Keratinocyte (primary cell): Measurements from ENCODE around the gene PCSK2.

ENCODE experiments used
- CTCF ChIP-seq, 3 experiments: IDR thresholded peaks in 1 of 3; conservative IDR thresholded peaks in 1 of 3; optimal IDR thresholded peaks in 1 of 3; 2 replicates in 2 of 3; 3 replicates in 1 of 3; pipeline versions ENCODE3 to v1.5.1; 2011; ENCODE audit warnings: low read length in 3 of 3, mild to moderate bottlenecking in 3 of 3, moderate library complexity in 2 of 3, control low read depth in 1 of 3, inconsistent platforms in 1 of 3; ENCODE audit not compliant: insufficient read depth in 2 of 3; ENCODE audit errors: extremely low read depth in 1 of 3
- EZH2 ChIP-seq: IDR thresholded peaks from one replicate; pipeline ENCODE4 v1.6.1; 2012; ENCODE audit warnings: inconsistent platforms, mild to moderate bottlenecking, low read length, moderate library complexity

- no peak for TF ChIP-seq CTCF (optimal IDR thresholded peaks at IDR 0.05 in 1 of 3, IDR thresholded peaks at IDR 0.05 in 1 of 3, conservative IDR thresholded peaks at IDR 0.05 in 1 of 3; ENCODE audit: extremely low read depth in 1 of 3, insufficient read depth in 2 of 3, low read length in 3 of 3)
- TF ChIP-seq EZH2 = no peak
Observed at GRCh38 chr20:17430125-17430950, 203.5 kb downstream of the PCSK2 start.
